Stimulated activated CD4-positive, alpha-beta T cell treated with anti-CD3 and anti-CD28 coated beads, Interleukin-12 subunit alpha, Interleukin-12 subunit beta, amount 100 ng/mL, for 24 hours (primary cell): ENCODE data around the gene RBM19.
"Not testable (repeated sequence)": the region's sequence is repeated elsewhere in the genome, so short reads cannot be mapped to it uniquely, and the experiment has no call there.

Experiments used
- DNase-seq, 2 experiments: peaks; one replicate each; pipeline ENCODE4 v3.0.0-alpha.2; 2020; ENCODE audit warnings: low read depth in 2 of 2

RBM19 gene

DNA sequence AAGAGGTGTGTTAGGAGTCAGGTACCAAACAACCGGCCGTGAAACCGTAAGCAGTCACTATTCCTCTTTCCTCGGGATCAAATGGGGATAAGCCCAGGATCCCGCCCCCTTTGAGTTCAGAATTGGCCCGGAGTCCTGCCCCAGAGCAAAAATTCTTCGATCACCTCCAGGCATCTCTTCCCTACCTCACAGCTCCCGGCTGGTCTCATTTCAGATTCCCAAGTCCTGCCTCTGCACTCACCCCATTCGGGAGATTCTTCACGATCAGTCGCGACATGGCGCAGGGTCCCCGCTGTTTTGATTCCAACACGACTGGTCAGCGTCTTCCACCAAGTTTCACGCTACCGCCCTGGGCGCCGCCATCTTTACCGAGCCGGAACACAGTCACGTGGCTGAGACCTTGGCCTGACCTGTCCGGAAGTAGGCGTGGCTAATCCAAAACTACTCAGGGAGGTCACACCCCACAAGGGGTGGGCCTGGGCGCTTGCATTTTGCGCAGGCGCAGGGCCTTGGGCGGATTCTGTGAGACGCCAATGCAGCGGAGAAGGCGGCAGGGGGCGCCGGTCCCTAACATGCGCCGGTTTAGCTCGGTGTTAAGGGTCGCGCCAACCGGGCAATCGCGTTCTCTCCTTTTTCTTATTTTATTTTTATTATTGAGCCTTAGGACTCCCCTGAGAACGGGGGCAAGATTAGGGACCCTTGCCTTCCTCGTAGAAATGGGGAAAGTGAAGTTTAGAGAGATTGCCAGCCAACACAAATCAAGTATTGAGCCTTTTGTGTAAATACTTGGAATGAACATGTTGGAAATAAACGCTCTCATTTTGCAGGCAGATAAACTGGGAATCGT is at the start of gene RBM19:
TSS of gene RBM19 (minus strand) at position 375 of the 847 bp plus-strand sequence. CDS start at position 277, 98 bp downstream.
- peak; percentile 94 to 96 for DNase-seq

GRCh38 chr12:114015851-114016250 is 49.7 kb upstream of the RBM19 start:
- DNase-seq = no peak

DNA sequence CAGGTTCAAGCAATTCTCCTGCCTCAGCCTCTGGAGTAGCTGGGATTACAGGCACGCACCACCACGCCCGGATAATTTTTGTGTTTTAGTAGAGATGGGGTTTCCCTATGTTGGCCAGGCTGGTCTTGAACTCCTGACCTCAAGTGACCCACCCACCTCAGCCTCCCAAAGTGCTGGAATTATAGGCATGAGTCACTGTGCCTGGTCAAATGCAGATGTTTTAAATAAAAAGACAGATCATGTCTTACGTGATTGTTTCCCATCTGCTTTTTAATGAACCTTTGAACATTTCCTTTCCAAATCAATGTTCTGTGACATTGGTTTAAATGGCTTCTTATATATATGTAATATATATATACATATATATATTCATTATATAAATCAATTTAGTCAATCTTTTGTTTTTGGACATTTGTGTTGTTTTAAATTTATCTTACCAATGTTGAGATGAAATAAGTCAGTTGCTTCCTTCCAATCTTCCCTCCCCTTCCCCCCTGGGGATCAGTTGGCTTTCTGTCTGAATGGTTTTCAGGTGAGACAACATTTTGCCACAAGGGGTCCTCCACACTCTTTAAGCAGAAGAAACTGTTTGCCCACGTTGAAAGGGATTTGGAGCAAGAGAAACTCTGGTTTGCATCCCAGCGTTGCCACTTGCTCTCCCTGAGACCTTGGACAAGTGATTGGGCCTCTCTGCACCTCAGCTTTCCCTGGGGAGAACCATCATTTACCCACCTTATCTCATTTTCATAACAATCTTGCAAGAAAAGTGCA is 47.6 kb upstream of the RBM19 start:
- no peak for DNase-seq

DNA sequence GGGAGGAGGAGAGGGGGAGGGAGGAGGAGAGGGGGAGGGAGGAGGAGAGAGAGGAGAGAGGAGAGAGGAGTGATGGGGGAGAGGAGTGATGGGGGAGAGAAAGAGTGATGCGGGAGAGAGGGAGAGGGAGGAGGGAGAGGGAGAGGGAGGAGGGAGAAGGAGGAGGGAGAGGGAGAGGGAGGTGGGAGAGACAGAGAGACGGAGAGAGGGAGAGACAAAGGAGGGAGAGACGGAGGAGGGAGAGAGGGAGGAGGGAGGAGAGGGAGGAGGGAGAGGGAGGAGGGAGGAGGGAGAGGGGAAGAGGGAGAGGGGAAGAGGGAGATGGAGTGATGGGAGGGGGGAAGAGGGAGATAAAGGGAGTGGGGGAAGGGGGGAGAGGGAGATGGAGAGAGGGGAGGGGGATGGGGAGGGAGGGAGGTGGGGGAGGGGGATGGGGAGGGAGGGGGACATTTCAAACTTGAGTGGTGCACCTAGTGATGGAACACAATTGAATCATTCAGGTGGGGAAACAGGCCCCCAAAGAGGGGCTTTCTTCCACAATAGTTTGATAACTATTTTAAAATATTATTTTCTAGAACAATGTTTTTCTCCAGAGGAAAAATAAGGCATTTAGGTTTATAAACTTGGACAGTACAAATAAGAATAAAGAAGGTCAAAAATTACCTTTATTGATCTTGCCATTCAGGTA is 46.8 kb upstream of the RBM19 start:
- no peak for DNase-seq

GRCh38 chr12:114011711-114012110 is 45.6 kb upstream of the RBM19 start:
- DNase-seq = no peak

DNA sequence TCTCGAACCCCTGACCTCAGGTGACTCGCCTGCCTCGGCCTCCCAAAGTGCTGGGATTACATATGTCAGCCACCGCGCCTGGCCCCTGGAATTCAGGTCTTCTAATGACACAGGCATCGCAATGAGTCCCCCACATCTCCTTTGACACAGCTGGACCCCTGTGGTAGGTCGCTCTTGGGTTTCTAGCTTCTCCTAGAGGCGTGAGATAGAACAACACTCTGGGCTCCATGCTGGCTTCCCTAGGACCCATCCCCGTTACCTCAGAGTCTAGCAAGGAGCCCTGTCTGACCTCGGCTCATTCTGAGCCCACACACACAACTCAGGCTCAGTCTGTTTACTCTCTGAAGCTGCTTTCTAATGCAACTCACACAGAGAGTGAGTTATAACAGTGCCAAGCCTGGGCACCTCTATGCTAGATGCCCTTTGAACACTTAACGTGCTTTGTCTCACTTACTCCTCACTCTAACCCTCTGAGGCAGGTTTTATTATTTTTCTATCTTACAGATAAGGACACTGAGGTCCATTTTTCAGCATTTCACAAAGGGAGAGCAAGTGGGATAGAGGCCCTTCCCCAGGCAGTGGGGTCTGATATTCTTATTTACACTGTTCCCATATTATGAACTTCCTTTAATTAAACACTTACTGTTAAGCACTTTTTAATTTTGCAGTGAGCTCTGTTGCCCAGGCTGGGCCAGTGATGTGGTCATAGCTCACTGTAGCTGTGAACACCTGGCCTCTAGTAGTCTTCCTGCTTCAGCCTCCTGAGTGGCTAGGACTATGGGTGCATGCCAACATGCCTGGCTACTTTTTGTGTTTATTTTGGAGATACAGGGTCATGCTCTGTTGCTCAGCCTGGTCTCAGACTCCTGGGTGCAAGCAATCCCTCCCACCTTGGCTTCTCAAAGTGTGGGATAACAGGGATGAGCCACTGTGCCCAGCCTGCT is 40.6 kb upstream of the RBM19 start:
- no peak for DNase-seq

GRCh38 chr12:114004402-114004801 is 38.3 kb upstream of the RBM19 start:
- no peak for DNase-seq

- DNase-seq = no peak
These were observed 37.2 kb upstream of the RBM19 start for GRCh38 chr12:114003286-114003685.

DNA sequence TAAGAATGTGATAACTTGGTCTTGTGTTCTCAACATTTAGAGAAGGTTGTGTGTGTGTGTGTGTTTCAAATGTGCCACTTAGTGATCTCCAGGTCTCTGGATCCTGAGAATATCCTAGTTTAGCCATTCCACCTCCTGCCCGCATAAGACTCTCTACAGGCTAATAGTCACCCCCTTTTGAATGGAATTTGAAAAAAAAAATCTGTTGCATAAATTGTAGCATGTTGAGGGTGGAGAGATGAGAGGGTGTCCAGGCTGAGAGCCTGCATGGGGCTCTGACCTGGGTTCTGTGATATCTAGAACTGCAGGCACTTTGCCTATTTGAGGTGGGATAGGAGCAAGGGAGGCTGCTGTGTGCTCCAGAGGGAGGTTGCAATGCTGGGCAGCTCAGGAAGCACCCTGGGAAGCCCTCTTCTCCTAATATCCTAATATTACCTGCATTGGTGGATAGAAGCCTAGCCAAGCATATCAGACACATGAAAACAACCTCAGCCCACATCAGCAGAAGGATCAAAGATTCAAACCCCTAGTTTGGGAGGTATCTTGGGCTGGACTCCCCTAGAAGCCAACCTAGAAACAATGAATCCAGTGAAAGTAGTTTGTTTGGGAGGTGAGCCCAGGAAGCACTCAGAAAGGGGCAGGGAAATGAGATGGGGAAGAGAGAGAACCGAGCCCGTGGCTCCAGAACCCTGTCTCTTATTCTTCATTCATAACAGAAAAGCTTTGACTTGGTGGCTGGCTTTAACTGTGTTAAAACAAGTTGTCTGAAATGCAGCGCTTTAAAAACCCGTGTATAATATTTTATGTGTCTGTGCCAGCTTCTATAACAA is 35.6 kb upstream of the RBM19 start:
- DNase-seq = no peak

GRCh38 chr12:114000861-114001260 is 34.7 kb upstream of the RBM19 start:
- DNase-seq = no peak

DNA sequence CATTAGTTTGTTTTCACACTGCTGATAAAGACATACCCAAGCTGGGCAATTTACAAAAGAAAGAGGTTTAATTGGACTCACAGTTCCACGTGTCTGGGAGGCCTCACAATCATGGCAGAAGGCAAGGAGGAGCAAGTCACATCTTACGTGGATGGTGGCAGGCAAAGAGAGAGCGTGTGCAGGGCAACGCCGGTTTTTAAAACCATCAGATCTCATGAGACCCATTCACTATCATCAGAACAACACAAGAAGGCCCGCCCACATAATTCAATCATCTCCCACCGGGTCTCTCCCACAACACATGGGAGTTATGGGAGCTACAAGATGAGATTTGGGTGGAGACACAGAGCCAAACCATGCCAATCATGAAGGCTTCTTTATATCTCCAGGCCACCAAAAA is 34.1 kb upstream of the RBM19 start:
- DNase-seq = not testable (repeated sequence)

DNA sequence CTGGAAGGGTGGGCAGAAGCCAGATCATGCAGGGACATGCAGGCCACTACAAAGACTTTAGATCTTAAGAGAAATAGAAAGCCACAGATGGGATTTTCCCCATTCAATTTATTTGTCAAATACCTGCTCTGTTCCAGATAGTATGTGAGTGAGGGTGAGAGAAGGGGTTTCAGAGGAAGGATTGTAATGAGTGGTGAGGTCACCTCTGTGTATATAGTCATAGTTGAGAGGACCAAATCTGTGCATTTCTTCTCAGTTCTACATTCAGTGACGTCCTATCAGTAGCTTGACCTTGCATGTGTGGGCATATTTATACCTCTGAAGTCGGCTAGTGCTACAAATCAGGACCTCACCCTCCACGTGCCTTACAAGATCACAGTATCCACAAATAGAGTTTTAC is 31.2 kb upstream of the RBM19 start:
- DNase-seq = no peak

GRCh38 chr12:113996026-113996425 is 29.9 kb upstream of the RBM19 start:
- DNase-seq = no peak

GRCh38 chr12:113994051-113994450 is 27.9 kb upstream of the RBM19 start:
- no peak for DNase-seq

GRCh38 chr12:113992751-113993150 is 26.6 kb upstream of the RBM19 start:
- not testable (repeated sequence) for DNase-seq

DNA sequence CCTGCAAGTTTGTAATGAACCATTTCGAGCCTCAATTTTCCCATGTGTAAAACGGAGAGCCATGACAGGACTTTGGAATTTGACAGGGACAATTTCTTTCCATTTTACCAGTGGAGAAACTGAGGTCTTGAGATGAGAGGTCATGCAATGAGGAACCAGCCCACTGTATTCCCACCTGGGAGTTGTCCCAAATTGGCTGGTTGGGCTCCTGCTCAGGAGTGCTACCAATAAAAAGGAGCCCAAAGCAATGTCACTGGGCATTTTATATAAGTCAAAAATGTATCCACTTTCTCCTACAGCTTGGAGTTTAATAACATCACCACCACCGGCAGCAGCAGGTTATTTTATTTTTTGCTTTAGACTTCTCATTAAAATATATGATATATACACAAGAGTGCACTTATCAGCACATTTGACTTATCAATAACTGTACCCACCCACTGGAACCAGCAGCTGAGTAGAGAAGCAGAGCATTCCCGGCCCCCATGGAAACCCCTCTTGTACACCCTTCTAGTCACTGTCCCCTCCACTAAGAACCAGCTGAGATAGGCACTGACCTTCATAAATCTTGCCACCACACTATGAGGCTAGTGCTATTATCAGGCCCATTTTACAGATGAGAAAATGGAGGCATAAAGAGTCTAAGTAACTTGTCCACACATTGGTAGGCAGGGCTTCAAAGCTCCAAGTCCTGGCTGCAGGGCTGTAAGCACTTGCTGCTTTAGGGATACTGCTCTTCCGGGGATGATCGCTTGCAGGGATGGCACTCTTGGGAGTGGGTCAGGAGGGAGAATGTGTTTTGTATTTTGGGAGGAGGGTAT is 25.3 kb upstream of the RBM19 start:
- DNase-seq = no peak

DNA sequence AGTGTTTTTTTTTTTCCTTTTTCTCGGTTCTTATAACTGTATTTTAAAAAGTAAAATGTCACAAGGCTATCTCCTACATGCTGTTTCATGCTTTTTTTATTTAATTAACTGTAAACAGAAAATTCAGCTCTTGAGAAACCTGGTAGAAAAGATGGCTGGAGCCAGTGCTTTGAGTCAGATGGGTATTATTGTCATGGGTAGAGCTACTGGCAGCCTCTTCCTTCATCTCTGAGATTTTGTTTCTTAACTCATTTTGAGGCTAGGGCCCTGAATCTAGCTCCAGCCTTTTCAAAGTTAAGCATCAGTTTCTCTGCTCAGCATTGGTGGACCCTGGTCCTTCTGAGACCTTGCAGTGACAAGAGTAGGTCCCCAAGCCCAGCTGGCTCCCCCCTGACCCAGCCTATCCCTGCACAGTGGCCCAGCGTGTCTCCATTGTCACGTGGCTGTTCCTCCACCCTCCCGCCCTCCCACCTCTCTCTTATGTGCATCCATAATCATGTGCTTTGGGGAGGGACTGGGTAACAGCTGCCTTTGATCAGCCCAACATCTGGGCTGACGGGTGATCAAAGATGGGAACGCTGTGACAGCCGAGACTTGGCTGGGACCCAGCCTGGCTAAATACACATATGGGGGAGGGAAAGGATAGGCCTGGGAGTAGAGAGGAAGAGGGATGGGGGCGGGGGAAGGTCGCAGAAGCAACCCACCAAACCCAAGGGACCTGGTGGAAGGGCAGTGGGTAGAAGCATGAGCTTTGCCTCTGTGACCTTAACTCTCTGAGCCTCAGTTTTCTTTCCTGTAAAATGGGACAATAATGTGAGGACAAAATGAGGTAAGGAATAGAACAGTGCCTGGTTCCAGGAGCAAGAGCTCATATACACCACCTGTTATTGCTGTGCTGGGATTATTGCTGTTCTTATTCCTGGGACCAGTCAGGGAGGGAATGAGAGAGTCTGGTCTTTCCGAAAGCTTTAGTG is 24.4 kb upstream of the RBM19 start:
- no peak for DNase-seq

- DNase-seq = no peak
These were observed 22.9 kb upstream of the RBM19 start for GRCh38 chr12:113988976-113989375.
